ENCODE results near the gene SLC16A8. TPM values are rescaled to one million over a fixed set of nuclear protein-coding genes. Genes with fewer than 3 reads are reported as not detected.

The SLC16A8 gene
- total RNA-seq, 1 donor from 2014 or later, result 0.20 TPM

DNA sequence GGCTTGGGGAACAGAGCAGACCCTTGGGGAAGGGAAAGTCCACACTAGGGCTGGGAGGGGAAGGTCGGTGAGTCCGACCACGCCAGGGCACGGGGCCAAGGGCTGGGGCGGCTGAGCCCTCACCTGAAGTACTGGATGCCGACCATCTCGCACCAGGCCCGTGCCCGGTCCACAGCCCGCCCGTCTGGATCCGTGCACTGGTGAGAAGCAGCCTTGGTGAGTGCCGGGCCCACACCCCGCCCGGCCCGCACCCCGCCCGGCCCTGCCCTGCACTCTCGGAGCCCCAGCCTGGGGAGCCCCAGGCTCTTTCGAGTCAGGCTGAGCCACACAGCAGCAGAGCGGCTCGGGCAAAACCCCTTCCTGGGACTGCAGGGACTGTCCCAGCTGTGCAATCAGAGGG, 28.4 kb upstream of the SLC16A8 start:
- no peak for DNase-seq (ENCODE audit: low read depth in 2 of 2)

- no peak for DNase-seq (ENCODE audit: low read depth in 2 of 2)
Observed at GRCh38 chr22:38111925-38112355, 28.0 kb upstream of the SLC16A8 start.

DNA sequence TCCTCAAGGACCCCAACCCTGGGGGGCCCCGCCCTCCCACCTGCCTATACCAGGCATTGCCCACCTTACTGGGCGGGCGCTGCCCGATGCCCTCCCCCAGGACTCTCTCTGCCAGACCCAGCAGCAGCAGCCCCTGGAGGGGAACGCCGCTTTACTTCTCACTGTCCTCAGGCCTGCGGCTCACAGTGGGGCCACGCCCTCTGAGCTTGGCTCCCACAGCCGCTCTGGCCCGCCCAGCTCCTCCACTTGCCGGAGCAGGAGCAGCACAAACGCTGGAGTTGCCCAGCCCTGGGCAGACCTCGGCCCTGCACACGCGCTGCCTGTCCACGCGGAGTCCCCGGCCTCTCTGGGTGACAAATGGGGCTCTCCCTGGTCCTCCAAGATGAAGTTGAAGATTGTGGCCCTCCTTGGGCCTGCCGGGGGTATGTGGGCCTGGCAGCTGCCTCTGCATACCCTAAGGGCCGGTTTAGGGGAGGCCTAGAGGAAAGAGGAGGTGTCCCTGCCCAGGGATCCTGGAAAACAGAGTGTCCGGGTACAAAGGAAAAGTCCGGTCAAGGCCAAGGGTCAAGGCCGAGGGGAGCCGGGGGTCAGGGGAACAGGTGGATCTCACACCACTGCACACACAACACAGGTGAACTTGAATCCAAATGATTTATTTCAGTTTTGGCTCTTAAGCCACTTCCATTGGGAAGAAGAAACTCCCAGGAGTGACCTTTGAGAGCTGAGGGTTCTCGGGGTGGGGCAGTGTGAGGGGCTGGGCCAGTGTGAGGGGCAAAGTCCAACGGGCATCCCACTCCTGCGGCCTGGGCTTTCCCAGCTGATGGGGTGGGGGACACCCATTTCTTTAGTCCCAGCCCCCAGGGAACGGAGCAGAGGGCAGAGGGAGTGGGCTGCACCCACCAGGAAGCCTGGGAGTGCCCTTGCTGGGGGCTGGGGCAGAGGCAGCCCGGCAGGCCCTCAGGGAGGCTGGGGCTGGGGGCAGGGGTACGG, 27.2 kb upstream of the SLC16A8 start:
- no peak for DNase-seq (ENCODE audit: low read depth in 2 of 2)

- DNase-seq (ENCODE audit: low read depth in 2 of 2), result no peak
Observed at GRCh38 chr22:38110008-38110862, 26.3 kb upstream of the SLC16A8 start, which contains the start of gene BAIAP2L2. TSS of gene BAIAP2L2 (minus strand) at chr22:38110684. CDS start at chr22:38110525, 159 bp downstream.

GRCh38 chr22:38109371-38110001, 25.5 kb upstream of the SLC16A8 start:
- no peak for DNase-seq (ENCODE audit: low read depth in 2 of 2)

- no peak for DNase-seq (ENCODE audit: low read depth in 2 of 2)
Observed at GRCh38 chr22:38108561-38109319, 24.8 kb upstream of the SLC16A8 start.

DNA sequence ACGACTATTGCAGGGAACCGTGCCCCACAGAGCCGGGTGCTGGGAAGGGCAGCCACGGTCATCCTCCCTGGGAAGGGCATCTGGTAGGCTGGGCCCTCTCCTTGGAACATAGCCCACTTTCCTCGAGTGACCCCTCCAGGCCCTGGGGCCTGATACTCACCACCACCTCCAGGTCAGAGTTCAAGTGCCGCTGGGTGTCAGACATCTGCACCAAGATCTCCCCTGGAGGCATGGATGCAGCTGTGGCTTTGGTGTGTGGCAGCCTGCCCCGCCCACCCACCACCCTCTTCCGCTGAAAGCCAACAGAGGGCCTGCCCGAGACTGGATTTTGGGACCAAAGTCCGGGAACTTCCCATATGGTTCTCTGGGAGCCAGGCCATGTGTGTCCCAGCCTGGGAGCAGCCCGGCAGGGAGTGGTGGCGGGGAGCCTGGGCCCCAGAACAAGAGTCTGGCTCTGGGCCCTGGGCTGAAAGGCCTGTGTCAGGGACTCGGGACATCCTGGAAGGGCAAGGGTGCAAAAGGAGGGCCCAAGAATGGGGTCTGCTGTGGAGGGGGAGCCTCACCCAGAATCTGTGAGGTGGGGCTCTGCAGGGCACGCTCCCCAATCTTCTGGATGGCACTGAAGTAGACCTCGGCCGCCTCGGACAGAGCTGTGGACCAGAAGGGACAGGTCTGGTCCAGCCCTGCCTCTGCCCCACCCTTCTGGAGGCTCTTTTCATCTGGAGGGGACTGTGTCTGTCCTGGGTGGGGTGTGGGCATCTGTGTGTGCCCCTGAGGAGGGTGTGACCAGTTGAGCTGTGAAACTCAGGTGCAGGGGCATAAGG, 23.9 kb upstream of the SLC16A8 start:
- DNase-seq (ENCODE audit: low read depth in 2 of 2), result no peak

DNA sequence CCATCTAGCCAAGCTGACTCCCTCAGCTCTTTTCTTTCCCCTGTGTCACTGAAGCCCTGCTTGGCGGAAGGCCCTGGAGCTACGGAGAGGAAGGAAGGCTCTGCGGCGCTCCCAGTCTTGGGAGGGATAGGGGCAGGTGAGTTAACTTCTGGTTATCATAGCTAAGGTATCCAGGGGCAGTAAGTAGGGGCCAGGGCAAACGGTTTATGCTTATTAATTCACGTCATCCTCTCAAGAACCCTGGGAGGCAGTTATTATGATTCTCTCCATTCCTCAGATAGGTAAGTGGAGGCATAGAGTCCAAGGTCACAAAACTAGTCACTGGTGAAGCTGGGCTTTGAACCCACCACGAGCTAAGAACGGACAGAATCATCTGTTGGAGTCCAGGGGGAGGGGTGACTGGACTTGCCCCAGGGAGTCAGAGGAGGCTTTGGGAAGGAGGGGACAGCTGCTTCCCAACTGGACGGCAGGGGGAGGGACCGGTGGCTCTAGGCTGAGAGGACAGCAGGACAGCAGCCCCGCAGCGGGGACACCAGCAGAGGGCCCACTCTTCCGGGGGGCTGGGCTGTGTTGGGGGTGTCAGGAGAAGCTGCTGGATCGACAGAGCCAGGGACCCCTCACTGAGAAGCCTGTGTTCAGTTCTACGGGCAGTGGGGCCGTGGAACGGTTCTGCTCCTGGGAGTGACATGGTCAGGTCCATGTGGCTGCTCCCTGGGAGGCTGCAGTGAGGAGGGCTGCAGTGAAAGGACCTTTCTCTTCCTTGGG, 23.0 kb upstream of the SLC16A8 start:
- DNase-seq (ENCODE audit: low read depth in 2 of 2), result no peak

DNA sequence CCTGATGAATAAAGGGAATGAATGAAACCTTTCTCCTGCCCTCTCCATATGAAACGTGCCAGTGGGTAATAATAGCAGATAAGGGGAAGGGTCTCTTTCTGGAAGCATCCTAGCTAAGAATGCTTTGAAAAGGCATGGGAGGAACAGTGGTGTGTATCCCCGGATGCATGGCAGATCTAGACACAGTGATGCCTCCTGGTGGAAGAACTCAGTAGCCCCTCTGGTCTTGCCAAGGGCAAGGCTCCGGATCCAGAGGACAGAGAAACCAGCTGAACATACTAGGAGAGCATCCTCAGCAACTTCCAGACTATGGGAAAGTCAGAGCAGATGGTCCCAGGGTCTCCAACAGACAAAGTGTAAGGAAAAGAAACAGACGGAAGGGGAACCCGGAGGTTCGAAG, 20.1 kb upstream of the SLC16A8 start:
- DNase-seq (ENCODE audit: low read depth in 2 of 2), result peak; percentile 20 to 25

DNA sequence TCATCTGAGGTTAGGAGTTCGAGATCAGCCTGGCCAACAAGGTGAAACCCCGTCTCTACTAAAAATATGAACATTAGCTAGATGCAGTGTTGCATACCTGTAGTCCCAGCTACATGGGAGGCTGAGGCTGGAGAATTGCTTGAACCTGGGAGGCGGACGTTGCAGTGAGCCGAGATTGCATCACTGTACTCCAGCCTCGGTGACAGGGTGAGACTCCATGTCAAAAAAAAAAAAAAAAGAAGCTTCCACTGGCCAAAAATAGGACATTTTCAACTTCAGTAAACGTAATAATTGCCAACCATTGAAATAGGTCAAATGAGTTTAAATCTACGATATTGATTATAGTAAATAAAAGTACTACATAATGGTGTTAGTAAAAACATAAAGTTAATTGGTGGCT, 19.7 kb upstream of the SLC16A8 start:
- DNase-seq (ENCODE audit: low read depth in 2 of 2), result no peak

DNA sequence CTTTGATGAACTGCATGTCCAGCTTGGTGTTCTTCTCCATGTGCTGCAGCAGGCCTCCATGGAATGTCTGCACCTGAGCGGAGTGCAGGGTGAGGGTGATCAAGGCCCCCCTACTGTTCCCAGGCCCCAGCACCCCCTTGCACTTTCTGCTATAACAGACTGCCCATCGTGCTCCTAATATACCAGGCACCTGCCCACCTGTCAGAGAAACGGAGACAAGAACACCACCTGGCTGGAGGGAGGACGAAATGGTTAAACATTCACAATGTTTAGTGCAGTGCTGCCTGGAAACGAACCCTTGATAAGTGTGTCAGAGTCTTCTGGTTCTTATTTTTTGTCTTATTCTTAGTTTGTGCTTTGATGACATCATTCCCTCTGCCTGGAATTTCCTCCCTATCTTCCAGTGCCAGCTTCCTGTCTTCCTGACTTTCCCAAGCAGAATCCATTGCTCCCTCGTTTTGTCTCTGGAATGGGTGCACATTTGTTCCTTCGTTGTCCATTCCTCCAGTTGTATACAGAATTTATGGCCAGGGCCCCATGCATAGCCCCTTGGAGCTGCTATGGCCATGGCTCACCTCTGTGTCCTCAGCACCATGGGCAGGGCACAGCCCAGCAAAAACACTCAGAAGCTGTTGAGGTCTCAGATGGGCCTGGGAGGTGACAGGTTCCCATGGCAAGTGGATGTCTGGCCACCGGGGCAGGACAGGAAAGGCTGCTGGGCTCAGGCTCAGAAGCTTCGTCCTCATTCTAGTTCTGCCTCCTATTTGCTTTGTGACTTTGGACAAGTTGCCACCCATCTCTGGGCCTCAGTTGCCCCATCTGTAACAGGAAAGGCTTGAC, 14.6 kb upstream of the SLC16A8 start:
- DNase-seq (ENCODE audit: low read depth in 2 of 2), result peak in 1 of 2 donors; percentile 60

DNA sequence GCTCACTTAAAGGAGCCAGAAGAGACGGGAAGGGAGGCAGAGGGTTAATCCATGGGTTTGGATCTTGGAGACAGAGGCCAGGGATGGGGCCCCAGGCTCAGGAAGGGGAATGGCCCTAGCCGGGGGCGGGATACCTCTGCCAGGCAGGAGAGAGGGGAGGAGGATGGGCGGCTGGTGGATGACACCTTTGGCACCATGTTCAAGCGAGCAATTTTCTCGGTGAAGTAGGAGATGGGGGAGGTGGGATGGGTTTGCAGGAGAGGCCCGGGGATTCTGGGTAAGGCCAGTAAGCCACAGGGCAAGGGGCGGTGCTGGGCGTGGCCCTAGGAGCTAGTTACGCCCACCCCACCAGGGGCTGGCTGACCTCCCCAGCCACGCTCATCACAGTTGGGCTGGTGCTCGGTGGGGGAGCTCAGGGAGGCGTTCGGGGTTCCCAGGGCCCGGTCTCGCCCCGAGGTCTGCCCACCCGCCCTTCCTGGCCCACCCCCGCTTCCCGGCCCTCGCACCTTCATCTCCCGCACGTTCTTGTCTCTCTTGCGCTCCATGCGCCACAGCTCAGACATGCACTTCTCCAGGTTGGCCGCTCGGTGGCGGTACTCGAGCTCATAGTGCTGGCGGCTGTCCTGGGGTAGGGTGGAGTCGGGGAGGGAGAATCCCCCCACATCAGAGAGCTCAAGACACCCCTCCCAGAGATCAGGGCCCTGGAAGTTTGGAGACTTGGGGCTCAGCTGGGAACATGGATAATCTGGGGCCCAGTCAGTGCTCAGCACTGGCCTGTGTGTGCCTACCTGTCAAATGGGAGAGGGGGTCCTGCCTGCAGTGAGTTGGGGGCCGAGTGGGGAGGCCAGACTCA, 13.8 kb upstream of the SLC16A8 start:
- DNase-seq (ENCODE audit: low read depth in 2 of 2), result peak; percentile 16 to 41

- DNase-seq (ENCODE audit: low read depth in 2 of 2), result no peak
Observed at GRCh38 chr22:38097058-38097457, 13.1 kb upstream of the SLC16A8 start.

DNA sequence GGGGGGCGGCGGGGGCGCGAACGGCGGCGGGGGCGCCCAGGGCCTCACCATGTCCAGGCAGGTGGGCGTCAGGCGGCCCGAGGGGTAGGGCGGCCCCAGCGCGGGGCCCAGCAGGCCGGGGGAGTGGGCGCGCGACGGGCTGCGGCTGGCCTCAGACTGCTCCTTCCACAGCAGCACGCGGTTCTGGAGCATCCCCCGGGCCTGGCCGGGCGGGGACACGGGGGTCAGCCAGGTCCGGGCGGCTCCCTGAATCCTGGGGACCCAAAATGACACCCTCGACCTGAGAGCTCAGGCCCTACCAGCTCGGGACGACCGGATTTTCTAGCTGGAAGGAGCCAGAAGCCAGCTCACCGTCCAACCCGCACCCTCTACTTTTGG, 5.5 kb upstream of the SLC16A8 start:
- DNase-seq (ENCODE audit: low read depth in 2 of 2), result no peak

DNA sequence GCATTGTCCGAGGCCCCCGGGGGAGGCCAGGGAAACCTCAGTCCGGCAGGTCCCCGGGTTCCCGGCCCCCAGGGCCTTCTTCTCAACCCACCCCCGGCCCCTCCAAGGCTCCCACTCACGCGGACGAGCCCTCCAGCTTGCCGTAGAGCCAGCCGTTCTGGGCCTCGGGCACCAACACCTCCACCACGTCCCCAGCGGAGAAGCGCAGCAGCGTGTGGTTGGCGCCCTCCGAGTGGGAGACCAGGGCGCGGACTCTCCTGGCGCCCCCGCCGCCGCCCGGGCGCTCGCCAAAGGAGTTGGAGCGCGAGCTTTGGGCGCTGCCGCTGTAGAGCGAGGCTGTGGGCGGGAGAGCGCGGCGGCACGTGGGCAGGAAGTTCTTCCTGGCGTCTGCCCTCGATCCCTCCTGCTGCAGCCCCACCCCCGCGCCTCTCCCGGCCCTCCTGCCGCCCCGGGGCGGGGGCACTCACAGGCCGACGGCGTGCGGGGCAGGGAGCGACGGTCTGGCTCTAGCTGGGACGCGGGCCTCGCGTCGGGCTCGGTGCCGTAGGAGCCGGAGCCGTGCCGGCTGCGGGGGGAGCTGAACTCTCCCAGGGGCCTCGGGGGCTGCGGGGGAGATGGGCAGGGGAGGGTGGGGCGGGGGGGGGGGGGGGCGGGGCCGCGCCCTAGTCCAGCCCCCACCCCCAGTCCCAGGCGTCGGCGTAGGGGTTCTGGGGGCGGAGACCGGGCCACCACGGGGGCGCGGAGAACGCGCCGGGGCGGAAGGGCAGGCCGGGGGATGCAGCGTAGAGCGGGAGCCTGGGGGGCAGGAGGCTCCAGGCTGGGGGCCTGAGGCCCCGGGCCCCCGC, 4.9 kb upstream of the SLC16A8 start:
- DNase-seq (ENCODE audit: low read depth in 2 of 2), result peak in 1 of 2 donors; percentile 22

- DNase-seq (ENCODE audit: low read depth in 2 of 2), result no peak
Observed at GRCh38 chr22:38087855-38088254, 3.9 kb upstream of the SLC16A8 start.
